T-helper 1 cell (primary cell): ENCODE data around the gene TMEM184B.
A peak's percentile ranks its signal among the peaks of the same experiment; 100 is the strongest.

Source experiments
- DNase-seq, 5 donors: peaks; one replicate each; pipeline ENCODE4 v3.0.0-alpha.2; 2012 to 2020

Gene TMEM184B

DNA sequence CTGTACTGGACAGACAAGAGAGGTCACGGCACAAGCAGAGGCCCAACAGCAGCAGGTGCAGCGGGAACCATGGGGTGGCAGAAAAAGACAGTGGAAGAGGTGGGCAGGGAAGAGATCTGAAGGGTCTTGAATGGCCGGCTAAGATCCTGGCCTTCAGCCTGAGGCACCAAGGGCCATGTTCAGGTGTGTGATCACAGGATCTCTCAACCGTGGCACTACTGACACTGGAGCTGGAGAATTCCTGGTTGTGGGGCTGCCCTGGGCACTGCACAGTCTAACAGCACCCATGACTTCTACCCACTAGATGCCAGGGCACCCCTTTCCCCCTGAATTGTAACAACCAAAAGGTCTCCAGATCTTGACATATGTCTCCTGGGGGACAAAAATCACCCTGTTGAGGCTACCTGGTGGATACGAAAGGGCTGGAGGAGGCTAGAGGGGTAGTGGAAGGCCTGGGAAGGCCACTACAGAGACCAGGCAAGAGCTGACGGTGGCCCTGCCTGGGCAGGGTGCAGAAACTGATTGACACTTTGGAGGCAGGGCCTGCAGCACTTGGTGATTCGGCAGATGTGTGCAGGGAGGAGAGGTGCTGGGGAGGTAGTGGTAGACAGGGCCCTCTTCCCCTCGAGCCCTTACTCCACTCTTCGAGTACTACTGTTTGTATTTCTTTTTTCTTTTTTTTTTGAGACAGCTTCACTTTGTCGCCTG, 36.1 kb upstream of the TMEM184B start:
- no peak for DNase-seq

DNA sequence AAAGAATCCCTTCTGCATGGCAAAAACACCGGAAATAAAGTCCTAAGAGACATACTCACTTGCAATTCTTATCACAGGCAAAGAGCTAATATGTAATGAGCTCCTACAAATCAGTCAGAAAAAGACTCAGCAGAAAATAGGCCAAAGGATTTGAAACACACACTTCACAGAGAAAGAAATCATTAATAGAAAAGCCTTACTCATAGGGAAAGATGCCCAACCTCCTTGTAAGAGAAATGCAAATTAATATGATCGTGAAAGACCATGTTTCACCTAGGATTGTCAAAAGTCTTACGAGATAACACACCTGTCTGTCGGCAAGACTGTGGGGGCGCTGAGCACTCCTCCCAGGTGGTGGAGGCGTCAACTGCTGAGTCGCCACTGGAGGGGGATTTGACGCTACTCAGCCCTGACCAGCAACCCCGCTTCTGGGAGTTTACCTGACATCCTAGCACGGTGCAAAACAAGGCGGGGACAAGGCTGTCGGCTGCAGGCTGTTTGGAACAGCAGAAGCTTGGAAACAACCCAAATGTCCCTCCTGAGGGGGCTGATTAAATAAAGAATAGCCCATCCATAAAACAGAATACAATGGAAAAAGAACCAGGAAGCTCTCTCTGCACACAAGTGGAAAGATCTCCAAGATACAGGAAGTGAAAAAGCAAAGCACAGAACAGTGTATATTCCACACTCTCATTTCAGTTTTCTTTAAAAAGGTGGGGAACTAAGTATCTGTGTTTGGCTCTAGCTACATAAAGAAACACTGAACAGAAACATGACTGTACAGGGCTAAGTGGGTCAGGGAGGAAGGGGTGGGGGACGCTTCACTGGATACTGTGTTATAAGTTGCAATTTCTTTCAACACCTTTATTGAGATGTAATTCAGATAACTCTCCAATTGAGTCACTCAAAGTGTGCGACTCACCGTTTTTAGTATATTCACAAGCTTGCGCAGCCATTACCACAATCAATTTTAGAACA, 33.0 kb upstream of the TMEM184B start:
- peak in 2 of 5 donors; percentile 21 to 38 for DNase-seq

DNA sequence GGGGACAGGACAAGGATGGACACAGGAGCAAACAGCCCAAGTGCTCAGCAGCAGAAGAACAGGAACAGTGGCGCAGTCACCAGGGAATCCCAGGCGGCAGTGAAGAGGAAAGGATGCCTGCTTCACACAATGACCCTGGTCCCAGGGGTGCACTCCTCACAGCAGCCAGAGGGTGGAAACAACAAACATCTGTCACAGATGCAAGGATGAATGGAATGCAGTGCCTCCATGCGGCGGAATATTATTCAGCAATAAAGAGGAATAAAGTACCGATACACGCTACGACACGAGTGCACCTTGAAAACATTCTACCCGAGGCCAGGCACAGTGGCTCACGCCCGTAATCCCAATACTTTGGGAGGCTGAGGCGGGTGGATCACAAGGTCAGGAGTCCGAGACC, 31.7 kb upstream of the TMEM184B start:
- no peak for DNase-seq

DNA sequence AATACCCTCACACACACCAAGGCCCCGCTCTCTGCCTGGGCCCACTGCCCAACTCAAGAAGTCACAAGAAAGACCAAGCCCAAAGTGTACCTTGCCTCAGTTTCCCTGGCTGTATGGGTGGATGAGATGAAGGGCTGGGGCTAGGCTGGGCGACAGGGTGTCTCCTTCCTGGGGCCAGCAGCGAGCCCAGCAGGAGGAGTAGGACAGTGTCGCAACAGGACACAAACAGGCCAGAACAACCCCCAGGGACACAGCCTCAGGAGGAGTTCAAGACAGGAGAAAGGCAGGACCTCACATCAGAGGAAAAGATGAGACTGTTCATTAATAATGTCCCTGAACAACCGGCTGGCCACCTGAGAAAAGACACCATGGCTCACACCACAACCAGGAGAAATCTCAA, 31.2 kb upstream of the TMEM184B start:
- DNase-seq = no peak

DNA sequence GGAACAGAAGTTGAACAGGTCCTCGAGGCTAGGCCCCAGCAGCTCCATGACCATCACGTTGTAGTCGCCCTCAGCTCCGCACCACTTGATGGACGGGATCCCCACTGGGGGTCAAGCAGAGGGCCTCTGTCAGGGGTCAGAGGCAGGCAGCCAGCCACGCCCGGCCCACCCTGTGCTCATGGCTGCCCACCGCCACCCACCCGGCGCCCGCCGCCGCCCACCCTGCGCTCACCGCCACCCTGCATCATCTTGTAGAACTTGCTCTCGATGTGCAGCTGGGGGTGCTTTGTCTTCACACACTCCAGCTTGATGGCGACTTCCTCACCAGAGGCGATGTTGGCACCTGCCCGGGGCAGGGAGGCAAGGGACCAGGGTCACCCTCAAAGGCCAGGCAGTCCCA, 30.1 kb upstream of the TMEM184B start:
- no peak for DNase-seq

DNA sequence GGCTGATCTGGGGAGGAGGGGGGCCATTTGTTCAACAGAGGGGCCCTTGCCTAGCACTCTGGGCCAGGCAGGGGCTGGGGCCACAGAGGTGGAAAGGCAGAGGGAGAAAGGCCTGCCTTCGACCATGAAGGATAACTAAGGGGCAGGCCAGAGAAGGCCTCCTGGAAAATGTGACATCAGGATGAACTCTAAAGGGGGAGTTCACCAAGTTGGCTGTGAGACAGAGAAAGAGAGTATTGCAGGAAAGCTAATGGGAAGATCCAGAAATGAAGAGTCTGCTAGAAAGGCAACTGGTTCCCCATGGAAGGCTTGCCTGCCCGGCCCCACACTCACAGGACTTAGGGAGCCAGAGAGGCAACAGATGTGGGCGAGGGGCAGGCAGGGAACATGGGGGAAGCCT, 28.1 kb upstream of the TMEM184B start:
- no peak for DNase-seq

DNA sequence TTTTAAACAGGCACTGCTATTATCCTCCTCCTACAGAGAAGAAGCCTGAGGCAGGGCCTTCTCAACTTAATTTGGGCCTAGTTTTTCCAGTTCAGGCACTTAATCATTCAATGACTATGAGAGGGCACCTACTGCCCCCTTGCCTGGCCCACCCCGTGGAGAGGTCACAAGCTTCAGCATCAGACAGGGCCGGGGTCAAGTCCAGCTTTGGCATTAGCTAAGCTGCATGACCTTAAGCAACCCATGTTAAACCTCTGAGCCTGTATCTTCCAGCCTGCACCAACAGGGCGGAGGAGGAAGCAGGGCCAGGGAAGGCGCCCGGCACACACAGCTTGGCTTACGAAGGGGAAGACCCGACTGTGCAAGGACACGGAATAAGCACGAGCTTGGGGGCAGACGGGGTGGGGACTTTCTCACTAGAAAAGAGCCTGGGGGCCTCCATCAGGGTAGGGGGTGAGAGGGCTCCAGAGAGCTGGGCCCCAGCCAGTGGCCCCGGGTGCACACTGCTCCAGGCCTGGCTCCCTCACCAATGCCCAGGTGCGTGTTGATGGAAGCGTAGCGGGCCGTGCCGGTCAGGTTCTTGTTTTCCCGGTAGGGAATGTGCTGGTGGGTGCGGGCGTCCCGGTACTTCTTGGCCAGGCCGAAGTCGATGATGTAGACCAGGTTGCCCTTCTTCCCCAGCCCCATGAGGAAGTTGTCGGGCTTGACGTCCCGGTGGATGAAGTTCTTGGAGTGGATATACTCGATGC, 27.6 kb upstream of the TMEM184B start:
- DNase-seq = no peak

DNA sequence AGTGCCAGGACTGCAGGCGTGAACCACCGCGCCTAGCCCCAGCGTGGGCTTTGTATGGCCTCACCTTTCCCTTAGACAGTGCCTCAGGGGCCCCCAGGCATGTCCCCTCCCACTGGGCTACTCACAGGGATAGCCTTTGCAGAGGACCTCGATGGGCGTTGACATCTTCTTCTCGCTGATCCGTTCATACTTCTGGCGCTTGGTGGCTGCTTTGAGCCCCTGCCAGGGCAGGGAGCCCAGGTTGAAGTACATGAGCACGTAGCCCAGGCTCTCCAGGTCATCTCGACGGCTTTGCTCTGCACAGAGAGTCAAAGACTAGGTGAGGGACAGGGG, 26.9 kb upstream of the TMEM184B start:
- DNase-seq = no peak

DNA sequence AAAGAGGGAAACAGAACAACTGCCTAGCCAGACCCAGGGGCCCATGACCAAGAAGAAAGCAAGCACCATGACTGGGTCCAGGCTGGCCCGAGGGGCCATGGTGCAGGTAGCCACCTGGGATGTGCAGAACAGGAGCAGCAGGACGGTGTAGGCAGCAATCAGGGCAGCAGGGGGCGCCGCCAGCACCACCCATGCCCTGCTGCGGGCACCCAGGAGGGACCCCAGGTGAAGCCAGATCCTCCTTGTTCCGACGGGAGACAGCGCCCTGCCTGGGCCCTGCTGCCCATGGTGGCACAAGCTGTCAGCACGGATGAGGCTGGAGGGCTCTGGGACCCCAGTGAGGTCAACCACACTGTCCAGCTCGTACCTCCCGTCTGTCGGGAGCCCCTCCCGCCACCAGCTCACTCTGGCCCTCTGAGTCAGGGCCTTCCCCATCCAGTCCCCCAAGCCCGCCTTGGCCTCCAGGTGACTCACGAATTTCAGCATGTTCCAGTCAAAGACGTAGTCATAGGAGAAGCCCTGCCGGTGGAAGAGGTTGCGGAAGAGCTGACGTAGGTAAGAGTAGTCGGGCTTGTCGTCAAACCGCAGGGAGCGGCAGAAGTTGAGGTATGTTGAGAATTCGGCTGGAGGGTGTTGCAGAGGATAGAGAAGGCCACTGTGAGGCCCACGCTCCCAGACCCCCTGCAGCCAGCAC, 25.6 kb upstream of the TMEM184B start:
- DNase-seq = peak in 1 of 5 donors; percentile 31

DNA sequence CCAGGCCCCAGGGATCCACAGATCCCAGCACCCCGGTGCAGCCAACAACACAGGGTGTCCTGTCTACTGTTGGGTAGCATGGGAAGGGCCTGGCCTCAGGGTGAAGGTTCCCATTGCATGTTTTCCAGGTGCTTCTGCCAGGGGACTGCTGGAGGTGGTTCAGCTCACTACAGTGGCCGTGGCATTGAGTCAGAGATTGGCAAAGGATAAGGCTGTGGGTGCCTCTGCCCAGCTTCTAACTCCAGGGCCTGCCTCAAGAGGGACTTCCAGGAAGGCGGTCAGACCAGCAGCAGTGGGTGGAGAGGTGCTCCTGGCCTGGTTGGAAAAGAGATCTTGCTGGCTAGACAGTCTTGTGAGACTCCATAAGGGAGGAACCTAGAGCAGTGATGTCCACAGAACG, 23.6 kb upstream of the TMEM184B start:
- DNase-seq = no peak

DNA sequence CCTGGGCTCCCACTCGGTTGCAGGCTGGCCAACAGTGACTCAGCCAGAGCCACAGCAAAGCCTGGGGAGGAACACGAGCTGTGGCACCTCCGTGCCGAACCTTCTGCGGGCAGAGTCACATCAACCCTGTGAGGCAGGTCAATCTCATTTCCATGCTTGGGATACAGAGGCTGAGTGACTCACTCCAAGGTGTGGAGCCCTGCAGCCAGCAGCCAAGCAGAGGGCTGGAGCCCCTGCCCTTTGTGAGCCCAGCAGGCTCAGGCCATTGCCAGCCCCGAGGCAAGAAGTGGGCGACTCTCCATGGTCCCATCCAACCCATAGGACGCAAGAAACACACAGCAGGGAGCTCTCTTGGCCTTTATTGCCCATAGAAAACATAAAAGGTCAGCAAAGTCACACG, 23.1 kb upstream of the TMEM184B start:
- no peak for DNase-seq

DNA sequence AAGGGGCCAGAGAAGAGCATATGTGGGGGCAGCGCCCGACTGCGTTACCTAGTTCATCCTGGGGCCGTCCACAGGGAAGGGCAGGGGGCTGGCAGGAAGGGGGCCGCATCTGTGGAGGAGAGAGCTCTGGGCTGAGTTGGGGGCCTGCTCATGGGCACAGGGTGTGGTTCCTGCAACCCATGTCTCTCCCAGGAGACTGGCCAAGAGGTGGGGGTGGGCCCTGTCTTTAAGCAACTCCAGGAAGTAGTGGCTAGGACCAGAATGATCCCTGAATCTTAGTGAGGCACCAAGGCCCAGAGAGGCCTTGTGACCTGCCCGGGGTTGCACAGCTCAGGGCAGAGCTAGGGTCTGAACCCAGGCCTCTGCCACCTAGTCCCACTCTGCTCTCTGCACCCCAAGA, 22.5 kb upstream of the TMEM184B start:
- DNase-seq = no peak

DNA sequence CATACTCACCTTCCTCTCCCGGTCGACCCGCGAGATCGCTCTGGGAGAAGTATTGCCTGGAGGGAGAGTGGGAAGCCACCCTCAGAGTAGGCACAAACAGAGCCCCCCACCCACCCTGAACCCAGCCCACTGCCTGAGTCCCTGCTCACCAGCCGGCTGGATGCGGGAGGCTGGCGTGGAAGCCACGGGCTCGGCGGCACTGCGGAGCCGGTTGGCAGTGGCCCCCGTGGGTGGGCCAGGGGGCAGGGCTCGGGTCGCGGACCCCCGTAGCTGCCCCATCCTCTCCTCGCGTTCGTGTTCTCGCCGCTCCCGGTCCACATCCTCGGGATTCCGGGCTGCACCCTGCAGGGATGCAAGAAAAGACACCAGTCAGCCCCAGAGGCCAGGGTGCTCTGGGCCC, 21.4 kb upstream of the TMEM184B start:
- DNase-seq = no peak

DNA sequence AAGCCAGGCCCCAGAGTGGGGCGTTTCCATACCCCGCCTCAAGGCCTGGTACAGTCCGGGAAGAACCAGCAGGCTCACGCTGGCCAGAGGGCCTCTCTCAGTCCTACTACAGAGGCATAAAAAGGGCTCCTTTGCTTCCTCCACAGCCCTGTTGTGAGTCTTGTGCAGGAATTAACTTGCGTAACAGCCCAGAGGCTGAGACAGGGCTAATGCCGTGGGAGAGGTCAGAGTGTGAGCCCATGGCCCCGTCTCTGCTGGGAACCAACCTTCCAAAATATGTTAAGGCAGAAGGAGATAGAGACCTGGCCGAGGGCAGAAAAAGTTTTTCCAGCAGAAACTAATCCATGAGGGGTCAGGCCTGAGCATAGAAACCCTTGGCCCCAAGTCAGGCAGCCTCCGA, 19.9 kb upstream of the TMEM184B start:
- DNase-seq = no peak

DNA sequence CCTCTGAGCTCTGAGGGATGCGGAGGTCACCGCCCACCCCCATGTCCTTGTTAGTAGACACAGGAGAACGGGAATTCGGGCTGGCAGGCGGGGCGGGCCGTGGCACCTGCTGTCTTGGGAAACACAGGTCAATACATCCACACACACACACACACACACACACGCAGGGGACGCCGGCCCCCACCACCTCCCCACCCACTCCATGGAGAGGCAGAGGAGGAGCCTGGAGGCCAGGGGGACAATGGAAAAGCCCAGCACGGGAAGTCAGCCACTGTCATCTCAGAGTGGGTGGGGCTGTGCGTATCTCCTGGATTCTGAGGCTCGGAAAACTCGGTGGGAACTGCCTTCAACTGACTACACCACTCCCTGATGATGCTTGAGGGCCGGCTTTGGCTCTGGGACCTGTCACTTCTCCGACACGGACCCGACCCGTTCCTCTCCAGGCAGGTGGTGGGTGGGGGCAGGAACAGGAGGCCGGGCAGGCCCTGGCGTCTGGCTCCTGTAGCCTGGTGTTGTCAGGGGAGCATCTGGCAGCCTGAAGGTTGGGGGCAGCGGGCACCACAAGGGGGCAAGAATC, 18.5 kb upstream of the TMEM184B start:
- no peak for DNase-seq

DNA sequence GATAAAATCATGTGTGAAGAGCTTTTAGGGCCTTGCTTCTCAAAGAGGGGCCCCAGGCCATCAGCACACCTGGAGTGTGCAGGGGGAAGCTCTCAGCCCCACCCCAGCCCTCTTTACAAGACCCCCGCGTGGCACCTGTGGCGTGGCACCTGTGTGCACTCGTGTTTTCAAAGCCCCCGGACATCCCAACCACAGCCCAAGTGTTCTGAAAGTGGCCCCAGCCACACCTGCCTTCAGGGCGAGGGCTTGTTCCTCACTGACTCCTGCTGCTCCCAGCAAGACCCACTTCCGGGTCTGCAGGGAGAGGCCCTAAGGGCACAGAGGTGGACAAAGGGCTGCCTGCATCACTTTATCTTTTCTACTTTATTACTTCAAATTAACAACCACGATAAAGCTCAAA, 17.5 kb upstream of the TMEM184B start:
- DNase-seq = no peak

DNA sequence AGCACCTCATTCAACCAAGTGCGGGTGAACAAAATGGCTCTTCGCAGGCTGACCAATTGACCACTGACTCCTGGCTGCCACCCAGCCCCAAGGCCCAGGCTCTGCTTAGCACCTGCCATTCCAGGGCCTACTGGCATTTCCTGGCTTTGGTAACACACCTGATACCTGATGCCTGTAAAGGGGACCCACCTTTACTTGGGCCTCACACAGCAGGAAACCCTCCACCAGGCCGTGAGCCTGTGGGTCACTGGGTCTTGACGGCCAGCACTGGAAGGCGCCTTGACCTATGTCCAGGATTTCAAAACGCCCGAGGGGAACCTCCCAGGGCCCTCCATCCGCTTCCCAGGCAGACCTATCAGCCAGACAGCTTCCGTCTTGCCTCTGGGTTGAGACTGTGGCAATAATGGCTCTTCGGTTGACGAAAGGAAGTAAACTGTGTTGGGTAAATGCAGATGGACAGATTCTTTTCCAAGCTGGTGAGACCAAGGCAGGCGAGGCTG, 16.8 kb upstream of the TMEM184B start:
- DNase-seq = no peak

DNA sequence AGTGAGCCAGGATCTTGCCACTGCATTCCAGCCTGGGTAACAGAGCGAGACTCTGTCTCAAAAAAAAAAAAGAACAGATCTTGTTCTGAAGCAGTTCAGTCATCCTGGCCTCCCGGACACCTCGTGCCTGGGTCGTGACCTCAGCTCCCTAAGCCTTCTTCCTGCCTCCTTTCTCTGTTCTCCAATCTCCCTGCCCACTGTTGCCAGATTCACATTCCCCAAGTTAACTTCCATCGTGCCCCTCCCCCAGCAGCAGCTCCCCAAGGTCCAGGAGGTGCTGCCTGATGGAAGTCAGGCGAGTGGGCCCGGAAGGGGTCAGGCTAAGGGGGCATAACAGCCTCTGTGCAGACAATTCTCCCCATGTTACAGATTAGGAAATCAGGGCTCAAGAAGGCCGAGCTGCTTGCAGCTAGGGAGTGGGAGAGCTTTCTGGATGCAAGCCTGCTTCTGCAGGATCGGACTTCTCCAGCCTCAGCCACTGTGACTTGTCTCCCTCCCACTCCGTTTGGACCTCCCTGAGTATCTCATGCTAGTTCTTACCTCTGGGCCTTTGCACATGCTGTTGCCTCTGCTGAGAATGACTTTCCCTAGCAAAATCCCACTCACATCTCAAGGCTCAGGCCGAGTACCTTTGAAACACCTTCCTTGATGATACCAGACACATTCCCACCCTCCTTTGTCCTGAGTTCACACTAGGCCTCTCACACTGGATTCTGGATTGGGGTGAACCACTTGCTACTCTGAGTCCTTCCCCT, 14.3 kb upstream of the TMEM184B start:
- DNase-seq = no peak

DNA sequence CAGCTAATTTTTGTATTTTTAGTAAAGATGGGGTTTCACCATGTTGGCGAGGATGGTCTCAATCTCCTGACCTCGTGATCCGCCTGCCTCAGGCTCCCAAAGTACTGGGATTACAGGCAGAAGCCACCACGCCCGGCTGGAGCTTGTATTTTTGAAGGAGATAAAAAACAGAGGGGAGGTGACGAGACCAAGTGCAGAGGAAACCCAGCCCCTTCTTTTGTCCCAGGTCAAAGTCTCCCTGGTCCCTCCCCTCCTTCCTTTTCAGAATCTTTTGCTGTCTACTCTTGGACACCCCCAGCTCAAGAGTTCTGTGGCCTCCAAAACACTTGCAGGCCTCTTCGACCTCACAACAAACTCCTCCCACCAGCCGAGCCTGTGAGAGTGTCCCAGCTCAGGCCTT, 12.2 kb upstream of the TMEM184B start:
- DNase-seq = no peak

DNA sequence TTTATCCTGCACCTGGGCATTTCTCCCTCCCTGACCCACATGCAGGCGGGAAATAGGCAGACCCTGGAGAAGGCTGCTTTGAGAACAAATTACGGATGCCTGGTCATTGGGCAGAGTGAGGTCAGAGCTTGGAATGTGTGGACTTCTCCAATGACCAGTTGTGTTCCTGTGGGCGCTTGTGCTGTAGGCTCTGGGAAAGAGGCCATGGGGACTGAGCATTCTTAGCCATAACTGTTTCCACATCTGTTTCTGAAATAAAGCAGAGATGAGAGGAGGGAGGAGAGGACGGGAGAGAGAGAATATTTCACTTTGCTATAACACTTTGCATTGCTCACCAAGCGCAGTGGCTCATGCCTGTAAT, 11.2 kb upstream of the TMEM184B start:
- no peak for DNase-seq

DNA sequence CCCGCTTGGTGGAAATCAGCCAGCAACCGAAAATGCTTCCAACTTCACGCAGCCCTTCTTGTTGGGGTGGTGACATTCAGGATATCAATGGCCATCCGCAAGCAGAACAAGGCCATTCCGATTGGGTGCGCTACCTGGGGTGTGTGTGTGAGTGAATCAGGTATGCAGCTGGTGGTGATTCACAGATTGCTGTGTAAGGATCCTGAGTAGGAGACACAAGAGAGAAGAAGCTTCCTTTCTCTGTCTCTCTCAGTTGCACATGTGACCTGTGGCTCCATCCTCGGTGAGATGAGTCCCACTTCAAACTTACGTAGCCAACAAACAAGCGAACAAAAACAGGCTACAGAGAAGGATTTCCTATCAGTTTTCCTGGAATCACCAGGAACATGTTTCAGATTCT, 9.6 kb upstream of the TMEM184B start:
- DNase-seq = no peak

DNA sequence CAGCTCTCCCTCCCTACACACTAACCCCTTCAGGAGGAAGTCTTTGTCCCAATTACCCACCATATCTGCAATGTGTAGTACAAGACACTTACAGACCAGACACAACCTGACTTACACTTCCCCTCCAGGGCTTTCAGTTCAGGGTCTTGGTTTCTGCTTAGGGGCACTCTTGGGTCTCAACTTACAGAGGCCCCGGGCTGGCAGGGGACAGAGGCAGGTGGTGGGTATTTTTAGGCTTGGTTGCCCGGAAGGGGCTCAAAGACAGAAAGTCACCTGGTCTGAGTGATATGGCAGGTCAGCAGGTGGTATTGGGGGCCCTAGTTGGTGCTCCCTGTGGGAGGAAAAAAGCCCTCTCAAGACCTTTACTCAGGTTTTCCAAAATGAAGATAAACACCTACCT, 3.4 kb upstream of the TMEM184B start:
- DNase-seq = no peak
